ENCODE results near the gene FAM184B. TPM values are rescaled to one million over a fixed set of nuclear protein-coding genes. Genes with fewer than 3 reads are reported as not detected.

Gene FAM184B
- total and polyA plus RNA-seq, 2 experiments from 2014 or later: 0.06 TPM; not detected in 1

DNA sequence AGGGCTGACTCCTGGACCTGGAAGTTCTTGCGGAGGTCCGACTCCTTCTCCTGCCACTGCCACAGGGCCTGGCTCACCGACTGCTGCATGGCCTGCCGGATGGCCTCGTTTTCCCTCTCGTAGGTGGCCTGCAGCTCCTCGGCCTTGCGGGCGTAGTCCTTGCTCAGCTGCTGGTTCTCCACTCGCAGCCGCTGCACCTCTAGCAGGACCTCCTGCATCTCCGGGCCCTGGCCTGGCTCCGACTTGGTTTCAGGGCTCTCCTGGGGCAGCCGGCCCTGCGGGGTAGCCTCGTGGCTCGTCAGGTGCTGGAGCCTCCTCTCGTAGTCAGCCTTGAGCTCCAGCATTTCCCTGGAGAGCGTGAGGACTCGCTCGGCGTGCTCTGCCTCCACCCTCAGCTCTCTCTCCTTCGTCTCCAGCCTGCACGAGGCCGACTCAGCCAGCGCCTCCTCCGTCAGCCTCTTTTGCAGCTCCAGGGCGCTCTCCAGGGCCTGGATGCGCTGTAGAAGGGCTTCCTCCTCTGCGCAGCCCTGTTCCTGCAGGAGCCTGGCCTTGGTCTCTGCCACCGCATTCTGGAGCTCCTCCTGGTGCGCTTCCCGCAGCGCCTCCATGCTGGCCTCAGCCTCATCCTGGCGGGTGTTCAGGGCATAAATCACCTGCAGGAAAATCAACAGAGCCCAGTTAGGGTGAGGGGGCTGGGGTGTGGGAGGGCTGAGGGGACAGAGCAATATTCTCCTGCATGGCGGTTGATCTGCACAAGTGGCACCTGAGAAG, 72.2 kb downstream of the FAM184B start:
- no peak overlapping the region for H3K4me2 ChIP-seq (ENCODE audit: unreplicated experiment)
- H2AFZ ChIP-seq: no peak overlapping the region
- no peaks in the 10 kb centered on the region for H3K9me3 ChIP-seq (ENCODE audit: low read depth)
- in situ Hi-C loops (cut with MboI): no loop called here
- H3K36me3 ChIP-seq (ENCODE audit: low read depth): no peaks in the 10 kb centered on the region
- H3K4me3 ChIP-seq: no peak overlapping the region
- 53 to 57% methylated on average over 21 to 36 of the region's 36 CpGs for WGBS, 2 experiments (ENCODE audit: low coverage in 1 of 2, low lambda C conversion rate in 2 of 2, missing lambda C conversion rate in 2 of 2)
- no peaks in the 10 kb centered on the region for H3K4me1 ChIP-seq (ENCODE audit: insufficient read depth)
- no peaks in the 10 kb centered on the region for H3K79me2 ChIP-seq (ENCODE audit: insufficient read depth)
- no peaks in the 10 kb centered on the region for H3F3A ChIP-seq (ENCODE audit: insufficient read depth)
- no peak overlapping the region for H3K27ac ChIP-seq
- H4K20me1 ChIP-seq (ENCODE audit: insufficient read depth): no peaks in the 10 kb centered on the region
- DNase-seq: no peak
- peaks cover 3% of the 10 kb centered on the region; the same call in 1 of the 2 replicates for H3K27me3 ChIP-seq (replicated peaks; ENCODE audit: insufficient read depth)
- H3K9ac ChIP-seq: no peak overlapping the region
- TF ChIP-seq EZH2 (IDR thresholded peaks at IDR 0.05; ENCODE audit: insufficient read depth, poor library complexity, severe bottlenecking): no peak
- no peak for TF ChIP-seq EZH2phosphoT487 (IDR thresholded peaks at IDR 0.05; ENCODE audit: insufficient read depth, low read depth)
- no peaks in the 10 kb centered on the region for H3K9me2 ChIP-seq (ENCODE audit: insufficient read depth)

DNA sequence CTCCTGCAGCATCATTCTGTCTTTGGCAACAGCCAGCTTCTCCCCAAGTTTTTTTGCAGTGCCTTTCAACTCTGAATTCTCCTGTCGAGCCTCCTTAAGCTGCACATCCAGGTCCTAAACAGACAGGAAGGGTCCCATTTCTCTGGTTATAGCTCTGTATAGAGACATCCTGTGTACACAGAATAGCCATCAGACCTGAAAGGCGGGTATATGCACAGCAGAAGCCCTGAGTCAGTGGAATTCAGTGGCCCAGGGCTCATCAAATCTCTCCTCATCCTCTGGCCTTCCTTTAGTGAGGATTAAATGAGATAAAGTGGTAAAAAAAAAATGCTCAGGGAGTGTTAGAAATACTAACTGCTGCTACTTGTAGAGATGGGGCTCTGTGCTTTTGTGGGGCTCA, 73.8 kb downstream of the FAM184B start:
- H2AFZ ChIP-seq: no peak overlapping the region
- no peaks in the 10 kb centered on the region for H3K79me2 ChIP-seq (ENCODE audit: insufficient read depth)
- no peaks in the 10 kb centered on the region for H4K20me1 ChIP-seq (ENCODE audit: insufficient read depth)
- H3K27me3 ChIP-seq (replicated peaks; ENCODE audit: insufficient read depth): no peaks in the 10 kb centered on the region; the same call in 1 of the 2 replicates
- H3F3A ChIP-seq (ENCODE audit: insufficient read depth): no peaks in the 10 kb centered on the region
- H3K4me1 ChIP-seq (ENCODE audit: insufficient read depth): no peaks in the 10 kb centered on the region
- in situ Hi-C loops (cut with MboI): no loop called here
- no peaks in the 10 kb centered on the region for H3K9me2 ChIP-seq (ENCODE audit: insufficient read depth)
- no peaks in the 10 kb centered on the region for H3K9me3 ChIP-seq (ENCODE audit: low read depth)
- H3K9ac ChIP-seq: no peak overlapping the region
- 27 to 33% methylated on average over 2 of the region's 2 CpGs for WGBS, 2 experiments (ENCODE audit: low coverage in 1 of 2, low lambda C conversion rate in 2 of 2, missing lambda C conversion rate in 2 of 2)
- H3K27ac ChIP-seq: no peak overlapping the region
- H3K4me2 ChIP-seq (ENCODE audit: unreplicated experiment): no peak overlapping the region
- no peak overlapping the region for H3K4me3 ChIP-seq
- no peaks in the 10 kb centered on the region for H3K36me3 ChIP-seq (ENCODE audit: low read depth)
- no peak for DNase-seq
- TF ChIP-seq EZH2 (IDR thresholded peaks at IDR 0.05; ENCODE audit: insufficient read depth, poor library complexity, severe bottlenecking) (no peak), EZH2phosphoT487 (IDR thresholded peaks at IDR 0.05; ENCODE audit: insufficient read depth, low read depth) (no peak)

DNA sequence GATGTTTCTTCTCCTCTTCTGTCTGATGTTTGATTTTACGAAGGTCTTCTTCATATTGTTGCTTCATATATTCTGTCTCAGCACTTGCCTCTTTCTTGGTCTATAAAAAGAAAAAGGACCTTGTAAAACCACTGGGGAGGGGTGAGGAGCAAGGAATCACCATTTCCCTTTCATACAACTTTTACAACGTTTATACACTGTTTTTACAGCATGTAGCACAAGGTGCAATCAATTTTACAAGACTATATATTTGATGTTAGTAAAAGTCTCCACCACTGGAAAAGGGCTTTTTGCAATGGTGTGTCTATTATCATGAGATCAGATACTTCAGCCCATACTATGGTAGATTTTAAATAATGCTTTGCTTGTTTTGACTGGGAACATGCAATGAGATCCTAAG, 76.3 kb downstream of the FAM184B start:
- H3K4me3 ChIP-seq: no peak overlapping the region
- no peak overlapping the region for H3K9ac ChIP-seq
- H3K4me2 ChIP-seq (ENCODE audit: unreplicated experiment): no peak overlapping the region
- no peaks in the 10 kb centered on the region for H3K79me2 ChIP-seq (ENCODE audit: insufficient read depth)
- TF ChIP-seq EZH2 (IDR thresholded peaks at IDR 0.05; ENCODE audit: insufficient read depth, poor library complexity, severe bottlenecking) (no peak), EZH2phosphoT487 (IDR thresholded peaks at IDR 0.05; ENCODE audit: insufficient read depth, low read depth) (no peak)
- no peaks in the 10 kb centered on the region for H3F3A ChIP-seq (ENCODE audit: insufficient read depth)
- no peaks in the 10 kb centered on the region for H3K9me3 ChIP-seq (ENCODE audit: low read depth)
- 23 to 25% methylated on average over 2 of the region's 2 CpGs for WGBS, 2 experiments (ENCODE audit: low coverage in 1 of 2, low lambda C conversion rate in 2 of 2, missing lambda C conversion rate in 2 of 2)
- H2AFZ ChIP-seq: no peak overlapping the region
- no peaks in the 10 kb centered on the region; the same call in 1 of the 2 replicates for H3K27me3 ChIP-seq (replicated peaks; ENCODE audit: insufficient read depth)
- no peak overlapping the region for H3K27ac ChIP-seq
- H4K20me1 ChIP-seq (ENCODE audit: insufficient read depth): no peaks in the 10 kb centered on the region
- H3K9me2 ChIP-seq (ENCODE audit: insufficient read depth): no peaks in the 10 kb centered on the region
- DNase-seq: no peak
- in situ Hi-C loops (cut with MboI): no loop called here
- no peaks in the 10 kb centered on the region for H3K4me1 ChIP-seq (ENCODE audit: insufficient read depth)
- no peaks in the 10 kb centered on the region for H3K36me3 ChIP-seq (ENCODE audit: low read depth)

DNA sequence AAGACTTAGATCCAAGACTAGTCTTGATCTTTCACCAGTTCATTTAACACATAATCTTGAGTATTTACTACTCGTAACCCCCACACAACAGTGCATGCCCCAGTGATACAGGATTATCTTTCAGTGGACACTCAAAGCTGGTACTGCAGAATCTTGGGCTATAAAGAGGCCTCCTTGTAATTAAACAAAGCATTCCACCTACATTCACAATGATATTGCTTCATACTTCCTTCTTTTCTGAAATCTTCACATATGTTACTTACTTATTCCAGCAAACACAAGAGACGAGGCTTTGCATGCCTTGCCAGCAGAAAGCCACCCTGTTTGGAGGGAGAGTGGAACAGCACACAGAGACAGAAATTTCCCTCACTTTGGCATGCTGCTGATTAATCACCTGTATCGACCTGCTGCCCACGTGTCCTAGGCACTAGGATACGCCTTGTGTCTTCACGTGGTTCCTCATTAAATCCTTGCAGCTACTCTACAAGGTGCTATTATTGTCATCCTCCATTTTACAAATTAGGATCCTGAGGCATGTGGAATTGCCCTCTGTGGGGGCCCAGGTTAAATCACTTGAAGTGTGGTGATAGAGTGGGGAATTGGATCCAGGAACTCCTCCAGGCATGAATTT, 77.3 kb downstream of the FAM184B start:
- 45 to 50% methylated on average over 6 of the region's 6 CpGs for WGBS, 2 experiments (ENCODE audit: low coverage in 1 of 2, low lambda C conversion rate in 2 of 2, missing lambda C conversion rate in 2 of 2)
- Histone ChIP-seq H3K27me3 (replicated peaks; ENCODE audit: insufficient read depth) (no peaks in the 10 kb centered on the region; the same call in 1 of the 2 replicates), H4K20me1 (ENCODE audit: insufficient read depth) (no peaks in the 10 kb centered on the region), H3K27ac (no peak overlapping the region), H3K9me2 (ENCODE audit: insufficient read depth) (no peaks in the 10 kb centered on the region), H3K9me3 (ENCODE audit: low read depth) (no peaks in the 10 kb centered on the region), H3K4me3 (no peak overlapping the region), H3K4me1 (ENCODE audit: insufficient read depth) (no peaks in the 10 kb centered on the region), H3F3A (ENCODE audit: insufficient read depth) (no peaks in the 10 kb centered on the region), H3K36me3 (ENCODE audit: low read depth) (no peaks in the 10 kb centered on the region), H2AFZ (no peak overlapping the region), H3K4me2 (ENCODE audit: unreplicated experiment) (no peak overlapping the region), H3K79me2 (ENCODE audit: insufficient read depth) (no peaks in the 10 kb centered on the region), H3K9ac (no peak overlapping the region)
- DNase-seq: no peak
- in situ Hi-C loops (cut with MboI): no loop called here
- TF ChIP-seq EZH2 (IDR thresholded peaks at IDR 0.05; ENCODE audit: insufficient read depth, poor library complexity, severe bottlenecking) (no peak), EZH2phosphoT487 (IDR thresholded peaks at IDR 0.05; ENCODE audit: insufficient read depth, low read depth) (no peak)

Measured in GM23248 (cell line).